Measurements from ENCODE around the gene TRABD2A.

DNA sequence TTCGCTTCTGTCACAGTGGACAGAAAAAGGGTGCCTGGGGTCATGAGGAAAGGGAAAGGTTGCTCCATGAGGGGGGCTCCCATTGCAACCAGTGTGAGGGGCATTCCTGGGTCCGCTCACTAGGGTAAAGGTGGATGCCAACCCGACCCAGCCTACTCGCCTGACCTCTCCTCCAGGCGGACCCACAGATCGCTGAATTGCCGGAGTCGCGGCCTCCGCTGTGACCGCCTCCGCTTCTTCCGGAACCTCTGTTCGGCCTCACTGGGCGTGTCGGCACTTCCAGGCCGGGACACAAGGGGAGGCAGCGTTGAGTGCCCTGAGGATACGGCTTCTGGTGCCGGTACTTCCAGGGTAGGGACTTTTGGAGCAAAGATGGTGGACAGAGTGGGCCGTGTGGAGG is 57.1 kb downstream of the TRABD2A start:
- TF ChIP-seq, protein P1, sequence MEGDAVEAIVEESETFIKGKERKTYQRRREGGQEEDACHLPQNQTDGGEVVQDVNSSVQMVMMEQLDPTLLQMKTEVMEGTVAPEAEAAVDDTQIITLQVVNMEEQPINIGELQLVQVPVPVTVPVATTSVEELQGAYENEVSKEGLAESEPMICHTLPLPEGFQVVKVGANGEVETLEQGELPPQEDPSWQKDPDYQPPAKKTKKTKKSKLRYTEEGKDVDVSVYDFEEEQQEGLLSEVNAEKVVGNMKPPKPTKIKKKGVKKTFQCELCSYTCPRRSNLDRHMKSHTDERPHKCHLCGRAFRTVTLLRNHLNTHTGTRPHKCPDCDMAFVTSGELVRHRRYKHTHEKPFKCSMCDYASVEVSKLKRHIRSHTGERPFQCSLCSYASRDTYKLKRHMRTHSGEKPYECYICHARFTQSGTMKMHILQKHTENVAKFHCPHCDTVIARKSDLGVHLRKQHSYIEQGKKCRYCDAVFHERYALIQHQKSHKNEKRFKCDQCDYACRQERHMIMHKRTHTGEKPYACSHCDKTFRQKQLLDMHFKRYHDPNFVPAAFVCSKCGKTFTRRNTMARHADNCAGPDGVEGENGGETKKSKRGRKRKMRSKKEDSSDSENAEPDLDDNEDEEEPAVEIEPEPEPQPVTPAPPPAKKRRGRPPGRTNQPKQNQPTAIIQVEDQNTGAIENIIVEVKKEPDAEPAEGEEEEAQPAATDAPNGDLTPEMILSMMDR (IDR thresholded peaks at IDR 0.05), result no peak
- TF ChIP-seq POLR2A (IDR thresholded peaks at IDR 0.05) (no peak), POLR2AphosphoS5 (IDR thresholded peaks at IDR 0.05) (no peak)

Data from prostate gland (tissue), 2 donors.